Kidney (tissue), 14 donors: ENCODE results near the gene MED13. TPM values are rescaled to one million over a fixed set of nuclear protein-coding genes. Genes with fewer than 3 reads are reported as not detected.

Source experiments
- DNase-seq, 5 donors: peaks; one replicate each; pipeline ENCODE4 v3.0.0-alpha.2; 2013 to 2020
- FAIRE-seq: peaks from 2 replicates; lab custom pipeline; 2012; peaks lifted over from hg19 to GRCh38; lab: Jason Lieb, UNC
- H3K27ac ChIP-seq, 2 donors: one replicate each; pipeline ENCODE4 v1.7.0; 2013; ENCODE audit warnings: low read depth in 2 of 2, low read length in 2 of 2, inconsistent platforms in 1 of 2
- H3K27me3 ChIP-seq: one replicate; pipeline ENCODE4 v1.7.1; 2013; ENCODE audit warnings: low read length, inconsistent platforms; ENCODE audit not compliant: control insufficient read depth, insufficient read depth
- H3K36me3 ChIP-seq, 3 donors: one replicate each; pipeline versions ENCODE4 v1.7.0 to v1.7.1; 2013; ENCODE audit warnings: low read length in 3 of 3, control low read depth in 1 of 3, inconsistent platforms in 1 of 3; ENCODE audit not compliant: insufficient read depth in 3 of 3, control insufficient read depth in 2 of 3
- H3K4me1 ChIP-seq, 3 donors: one replicate each; pipeline versions ENCODE4 v1.7.0 to v1.7.1; 2013; ENCODE audit warnings: low read length in 3 of 3, inconsistent platforms in 1 of 3, low read depth in 1 of 3; ENCODE audit not compliant: control insufficient read depth in 2 of 3, insufficient read depth in 2 of 3
- H3K4me3 ChIP-seq, 3 donors: one replicate each; pipeline versions ENCODE4 v1.7.0 to v1.8.1; 2013; ENCODE audit warnings: low read length in 3 of 3, control low read depth in 1 of 3, inconsistent platforms in 1 of 3
- H3K9ac ChIP-seq, 3 donors: one replicate each; pipeline versions ENCODE4 v1.7.0 to v1.7.1; 2013; ENCODE audit warnings: low read length in 3 of 3, control low read depth in 1 of 3, inconsistent platforms in 1 of 3
- H3K9me3 ChIP-seq, 3 donors: one replicate each; pipeline versions ENCODE4 v1.7.0 to v1.7.1; 2013; ENCODE audit warnings: low read length in 3 of 3, control low read depth in 1 of 3, inconsistent platforms in 1 of 3; ENCODE audit not compliant: control insufficient read depth in 2 of 3, insufficient read depth in 1 of 3
- CTCF ChIP-seq: IDR thresholded peaks from 3 replicates; pipeline ENCODE4 v1.5.1; 2012; ENCODE audit warnings: mild to moderate bottlenecking, moderate library complexity, borderline replicate concordance; ENCODE audit not compliant: insufficient read depth; ENCODE audit errors: extremely low read depth
- intact Hi-C: fragments of 100-400 bp; cut with DNase I; formaldehyde crosslinking; loops from one replicate; pipeline ENCODE4 v1.11.1; 2022
- polyA plus RNA-seq: library from polyadenylated mRNA; stranded (reverse); fragments of 350-450 nt; fragmentation: Illumina TruSeq; extraction: RNeasy Lipid Tissue Mini Kit (QIAGEN cat#74804); gene quantifications from one replicate; pipeline ENCODE4 v1.2.3, GENCODE V29; 2014; ENCODE audit warnings: low read depth, low replicate concordance; ENCODE audit not compliant: insufficient read depth
- total RNA-seq: library from RNA; stranded (reverse); fragmentation: NEBNext Ultra II Directional; extraction: Animal tissue kit (Norgen Biotek cat#: 25700); gene quantifications from one replicate; pipeline ENCODE4 v1.2.1, GENCODE V29; 2021
- donor health status: control.
- donor health status: control.
- donor health status: control.
- donor health status: control.
- donor health status: control.
- donor health status: DM: yes; HTN: yes; CAD: no.
- donor health status: Normal renal cell carcinoma (clear cell type).

MED13 gene
- total and polyA plus RNA-seq, 2 donors from 2014 or later, result 6.4 to 73.6 TPM

DNA sequence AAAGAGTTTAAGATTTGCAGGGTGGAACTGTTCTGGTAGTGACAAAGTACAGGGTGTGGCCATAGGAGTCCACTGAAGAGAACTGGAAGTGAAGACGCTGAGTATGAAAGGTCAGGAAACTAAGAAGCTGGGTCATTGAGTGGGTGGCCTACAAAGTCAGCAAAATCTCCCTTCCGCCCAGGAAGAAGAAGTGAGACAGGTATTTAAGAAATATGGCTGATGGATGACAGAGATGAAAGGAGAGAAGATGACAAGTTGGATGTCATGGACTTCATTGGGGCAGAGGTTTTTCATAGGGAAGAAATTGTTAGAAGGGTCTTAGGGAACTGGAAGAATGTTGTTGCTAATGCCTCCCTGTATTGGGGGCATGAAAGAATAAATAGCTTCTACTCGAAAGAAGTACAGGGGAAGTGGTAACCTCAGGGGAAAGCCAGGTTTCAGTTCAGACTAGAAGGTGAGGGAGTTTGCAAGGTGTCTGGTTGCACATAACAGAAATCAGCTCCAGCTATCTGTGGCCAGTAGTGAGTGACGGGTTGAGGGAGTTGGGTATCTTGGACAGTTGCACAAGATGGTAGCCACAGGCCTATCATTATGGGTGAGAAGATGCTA, 33.6 kb upstream of the MED13 start:
- DNase-seq, result no peak
- Histone ChIP-seq H3K27ac (no peak overlapping the region), H3K4me3 (no peak overlapping the region), H3K27me3 (no peaks in the 10 kb centered on the region), H3K9me3 (no peaks in the 10 kb centered on the region), H3K9ac (no peak overlapping the region), H3K4me1 (peaks cover 0 to 5% (median 0%) of the 10 kb centered on the region in 3 donors), H3K36me3 (no peaks in the 10 kb centered on the region)
- no peak for FAIRE-seq
- no peak for TF ChIP-seq CTCF
- intact Hi-C loops, result no loop called here

DNA sequence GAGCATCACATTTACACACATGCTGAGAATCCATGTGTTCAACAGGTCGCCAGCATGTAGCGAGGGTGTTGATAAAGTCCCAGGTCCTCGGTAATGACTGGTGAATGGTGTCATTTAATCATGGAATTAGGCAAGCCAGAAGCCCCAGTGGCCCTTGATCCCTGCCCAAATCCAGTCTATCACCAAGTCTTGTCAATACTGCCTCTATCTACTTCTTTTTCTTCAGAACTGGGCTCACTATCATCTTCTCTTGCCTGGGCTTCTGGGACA, 31.3 kb upstream of the MED13 start:
- Histone ChIP-seq H3K27ac (no peak overlapping the region), H3K27me3 (no peaks in the 10 kb centered on the region), H3K4me3 (no peak overlapping the region), H3K36me3 (no peaks in the 10 kb centered on the region), H3K4me1 (peaks cover 0 to 3% (median 0%) of the 10 kb centered on the region in 3 donors), H3K9ac (no peak overlapping the region), H3K9me3 (no peaks in the 10 kb centered on the region)
- intact Hi-C loops, result no loop called here
- DNase-seq (no peak), FAIRE-seq (no peak)
- no peak for TF ChIP-seq CTCF

DNA sequence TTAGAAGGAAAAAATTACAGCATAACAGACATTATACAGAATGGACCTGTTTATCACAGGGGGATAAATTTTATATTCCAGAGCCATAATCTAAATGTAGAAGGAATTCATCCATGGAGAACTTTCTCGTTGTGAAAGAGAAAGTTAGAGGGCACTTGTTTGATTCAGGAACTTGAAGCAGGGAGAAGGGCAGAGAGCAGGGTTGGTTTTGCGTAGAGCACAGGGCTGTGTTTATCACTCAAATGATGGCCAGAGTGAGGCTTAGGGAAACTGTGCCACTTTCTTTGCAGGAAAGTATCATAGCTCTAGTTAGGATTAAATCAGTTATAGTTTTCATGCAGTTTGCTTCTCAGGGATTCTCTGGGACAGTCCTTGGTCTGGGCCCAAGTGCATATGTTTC, 29.1 kb upstream of the MED13 start:
- Histone ChIP-seq H3K9me3 (no peaks in the 10 kb centered on the region), H3K9ac (no peak overlapping the region), H3K27ac (no peak overlapping the region), H3K4me3 (no peak overlapping the region), H3K4me1 (peaks cover 0 to 3% (median 0%) of the 10 kb centered on the region in 3 donors), H3K36me3 (no peaks in the 10 kb centered on the region), H3K27me3 (no peaks in the 10 kb centered on the region)
- no peak for DNase-seq
- FAIRE-seq, result no peak
- TF ChIP-seq CTCF, result no peak
- intact Hi-C loops, result no loop called here
